HepG2 (cell line): Measurements from ENCODE around the gene PLXND1. TPM values are rescaled to one million over a fixed set of nuclear protein-coding genes. Genes with fewer than 3 reads are reported as not detected.
A peak's percentile ranks its signal among the peaks of the same experiment; 100 is the strongest.

ENCODE experiments used
- AFF4 ChIP-seq: sonication (generic); formaldehyde crosslinking; IDR thresholded peaks from 2 replicates; pipeline ENCODE4 v1.4.0; 2020; ENCODE audit warnings: missing genetic modification reagents
- DR1 ChIP-seq: sonication (generic); formaldehyde crosslinking; IDR thresholded peaks from 2 replicates; pipeline ENCODE4 v1.8.0; 2021; ENCODE audit warnings: mild to moderate bottlenecking, missing genetic modification reagents, inconsistent platforms
- JARID2 ChIP-seq: sonication (generic); formaldehyde crosslinking; IDR thresholded peaks from 2 replicates; pipeline ENCODE4 v1.8.1; 2023; ENCODE audit warnings: missing genetic modification reagents, inconsistent platforms; ENCODE audit not compliant: insufficient replicate concordance
- KMT2B ChIP-seq: IDR thresholded peaks from 2 replicates; pipeline ENCODE4 v1.6.1; 2016; ENCODE audit warnings: missing genetic modification reagents, missing compliant biosample characterization
- MTF1 ChIP-seq: sonication (generic); formaldehyde crosslinking; IDR thresholded peaks from 2 replicates; pipeline ENCODE4 v1.5.0; 2020; ENCODE audit warnings: missing genetic modification reagents
- NR1H2 ChIP-seq: sonication (generic); formaldehyde crosslinking; IDR thresholded peaks from 2 replicates; pipeline ENCODE4 v1.8.1; 2022; ENCODE audit warnings: low read depth, missing genetic modification reagents, borderline replicate concordance
- RFXAP ChIP-seq: sonication (generic); formaldehyde crosslinking; IDR thresholded peaks from 2 replicates; pipeline ENCODE4 v1.4.0; 2020; ENCODE audit warnings: missing genetic modification reagents, borderline replicate concordance
- SNRNP70 ChIP-seq: fragments of 200-400 bp; formaldehyde crosslinking; IDR thresholded peaks from 2 replicates; pipeline ENCODE4 v1.6.1; 2017; ENCODE audit warnings: mild to moderate bottlenecking, low read depth, low read length, moderate library complexity
- TP53 ChIP-seq: sonication (generic); formaldehyde crosslinking; conservative IDR thresholded peaks from 2 replicates; pipeline ENCODE4 v1.4.0; 2020; ENCODE audit warnings: missing genetic modification reagents
- TRIM24 ChIP-seq: sonication (generic); formaldehyde crosslinking; IDR thresholded peaks from 2 replicates; pipeline ENCODE4 v1.8.0; 2022; ENCODE audit warnings: mild to moderate bottlenecking, missing genetic modification reagents
- ZBTB43 ChIP-seq: sonication (generic); formaldehyde crosslinking; conservative IDR thresholded peaks from 2 replicates; pipeline ENCODE4 v1.4.0; 2020; ENCODE audit warnings: missing genetic modification reagents
- ZNF17 ChIP-seq: sonication (generic); formaldehyde crosslinking; IDR thresholded peaks from 2 replicates; pipeline ENCODE4 v1.5.0; 2020; ENCODE audit warnings: mild to moderate bottlenecking, missing genetic modification reagents
- ZNF253 ChIP-seq: sonication (generic); formaldehyde crosslinking; IDR thresholded peaks from 2 replicates; pipeline ENCODE4 v1.8.0; 2022; ENCODE audit warnings: mild to moderate bottlenecking, missing genetic modification reagents, borderline replicate concordance
- ZNF329 ChIP-seq: sonication (generic); formaldehyde crosslinking; IDR thresholded peaks from 2 replicates; pipeline ENCODE4 v1.9.0; 2021; ENCODE audit warnings: low read depth, mild to moderate bottlenecking, missing genetic modification reagents
- ZNF34 ChIP-seq: sonication (generic); formaldehyde crosslinking; IDR thresholded peaks from 2 replicates; pipeline ENCODE4 v1.4.0; 2020; ENCODE audit warnings: mild to moderate bottlenecking, missing genetic modification reagents, borderline replicate concordance
- ZNF441 ChIP-seq: sonication (generic); formaldehyde crosslinking; IDR thresholded peaks from 2 replicates; pipeline ENCODE4 v1.7.0; 2021; ENCODE audit warnings: missing genetic modification reagents, borderline replicate concordance
- ZNF484 ChIP-seq: sonication (generic); formaldehyde crosslinking; IDR thresholded peaks from 2 replicates; pipeline ENCODE4 v1.5.1; 2020; ENCODE audit warnings: mild to moderate bottlenecking, low read depth, missing genetic modification reagents, borderline replicate concordance
- ZNF652 ChIP-seq: IDR thresholded peaks from 2 replicates; pipeline ENCODE4 v1.6.1; 2016; ENCODE audit warnings: low read depth, borderline replicate concordance
- ZNF687 ChIP-seq: sonication (generic); formaldehyde crosslinking; IDR thresholded peaks from 2 replicates; pipeline ENCODE4 v1.5.1; 2020; ENCODE audit warnings: mild to moderate bottlenecking, missing genetic modification reagents, moderate library complexity
- ZNF713 ChIP-seq: sonication (generic); formaldehyde crosslinking; IDR thresholded peaks from 2 replicates; pipeline ENCODE4 v1.4.0; 2020; ENCODE audit warnings: mild to moderate bottlenecking, missing genetic modification reagents
- polyA plus RNA-seq, 8 experiments: library from polyadenylated mRNA; depleted of rRNA in 3 of 8; stranded (reverse) in 7 of 8; unstranded in 1 of 8; fragments of >200 nt; fragmentation: Illumina TruSeq in 4 of 8; extraction: Trizol in 4 of 8; gene quantifications; 2 replicates each; pipeline versions ENCODE4 v1.2.1 to v1.2.3, GENCODE V29; 2011 to 2016; ENCODE audit warnings: low read depth in 4 of 8, missing spikeins in 1 of 8, mixed read lengths in 1 of 8; ENCODE audit not compliant: insufficient read depth in 1 of 8
- total RNA-seq, 5 experiments: library from RNA; depleted of rRNA; stranded (reverse); fragments of >200 nt; fragmentation: Illumina TruSeq; extraction: Trizol; gene quantifications; 2 replicates each; pipeline ENCODE4 v1.2.3, GENCODE V29; 2016; ENCODE audit warnings: low read depth in 1 of 5

PLXND1 gene
- total and polyA plus RNA-seq, 2 of the 13 experiments (the other 11 are each of a cell fraction or from before 2014, with no cell fraction given): 15.9 to 42.0 TPM

- TF ChIP-seq ZNF484 (no peak), NR1H2 (CRISPR knock-in tag) (0 out of 2 replicates have a peak, but pooled peaks have one; percentile 62), DR1 (peak; percentile 36; the same call in 1 of the 2 replicates), TP53 (CRISPR knock-in tag) (no peak), RFXAP (CRISPR knock-in tag) (0 out of 2 replicates have a peak, but pooled peaks have one; percentile 45), ZNF17 (CRISPR knock-in tag) (no peak), KMT2B (no peak), ZNF652 (CRISPR knock-in tag) (no peak), ZNF329 (CRISPR knock-in tag) (0 out of 2 replicates have a peak, but pooled peaks have one; percentile 25), ZNF441 (CRISPR knock-in tag) (no peak), AFF4 (CRISPR knock-in tag) (no peak), MTF1 (CRISPR knock-in tag) (no peak; the same call in 1 of the 2 replicates), ZNF687 (CRISPR knock-in tag) (peak; percentile 94; the same call in 1 of the 2 replicates), ZBTB43 (CRISPR knock-in tag) (no peak; the same call in 1 of the 2 replicates), TRIM24 (CRISPR knock-in tag) (no peak), SNRNP70 (no peak), JARID2 (CRISPR knock-in tag) (no peak), ZNF713 (no peak), ZNF253 (CRISPR knock-in tag) (peak; percentile 34; the same call in 1 of the 2 replicates), ZNF34 (no peak)
Measured at GRCh38 chr3:129605203-129605921, 1.1 kb downstream of the PLXND1 start (continued).
